IMR-90 (cell line): ENCODE measurements around the gene USP6NL. TPM values are rescaled to one million over a fixed set of nuclear protein-coding genes. Genes with fewer than 3 reads are reported as not detected.

Source experiments
- ATAC-seq: fragments of 200-7000 bp; cut with Tn5 transposase; 2 replicates; pipeline ENCODE4 v1.9.1; 2020; ENCODE audit warnings: low read depth, mild to moderate bottlenecking, moderate library complexity
- BruUV-seq: library from RNA; stranded (reverse); fragments of 400-500 nt; replicated peaks from 2 replicates; lab custom pipeline; 2021; lab: Mats Ljungman, UMichigan
- CTCF ChIA-PET: fragments of 300-600 bp; formaldehyde crosslinking; extraction: SDS; loops from one replicate; lab custom pipeline; 2021; ENCODE audit warnings: antibody characterized with exemption; lab: Yijun Ruan, JAX
- POLR2A ChIA-PET: fragments of 300-600 bp; sonication (Branson Sonifier 250); formaldehyde crosslinking; loops from one replicate; lab custom pipeline; 2022; ENCODE audit warnings: antibody characterized with exemption; ENCODE audit not compliant: unreplicated experiment; lab: Charles Lee
- DNase-seq: peaks from one replicate; pipeline ENCODE4 v3.0.0; 2013
- H2AFZ ChIP-seq: replicated peaks from 2 replicates; pipeline ENCODE3; 2013; ENCODE audit warnings: low read length, mild to moderate bottlenecking; ENCODE audit not compliant: poor library complexity
- H2AK5ac ChIP-seq: 2 replicates; pipeline ENCODE4 v1.6.1; 2013; ENCODE audit warnings: low read depth, low read length, inconsistent platforms
- H2AK9ac ChIP-seq: replicated peaks from 2 replicates; pipeline ENCODE3; 2013; ENCODE audit warnings: mild to moderate bottlenecking, low read depth, low read length, moderate library complexity; ENCODE audit not compliant: poor library complexity
- H2BK120ac ChIP-seq: 2 replicates; pipeline ENCODE4 v1.6.1; 2013; ENCODE audit warnings: low read depth, low read length, inconsistent platforms
- H2BK15ac ChIP-seq: 3 replicates; pipeline ENCODE4 v1.6.1; 2013; ENCODE audit warnings: low read depth, low read length, inconsistent platforms
- H2BK20ac ChIP-seq: 2 replicates; pipeline ENCODE4 v1.6.1; 2013; ENCODE audit warnings: low read depth, mild to moderate bottlenecking, inconsistent platforms, low read length, moderate library complexity
- H2BK5ac ChIP-seq: 2 replicates; pipeline ENCODE4 v1.6.1; 2013; ENCODE audit warnings: mild to moderate bottlenecking, low read depth, low read length, inconsistent platforms; ENCODE audit not compliant: poor library complexity, severe bottlenecking
- H3K14ac ChIP-seq: replicated peaks from 2 replicates; pipeline ENCODE4 v1.6.1; 2013; ENCODE audit warnings: low read depth, low read length, inconsistent platforms
- H3K18ac ChIP-seq: 2 replicates; pipeline ENCODE4 v1.6.1; 2013; ENCODE audit warnings: low read depth, low read length, control low read depth
- H3K23ac ChIP-seq: 2 replicates; pipeline ENCODE4 v1.6.1; 2013; ENCODE audit warnings: low read depth, low read length, inconsistent platforms
- H3K27ac ChIP-seq: 2 replicates; pipeline ENCODE4 v1.5.1; 2013; ENCODE audit warnings: mild to moderate bottlenecking, control low read depth, low read length; ENCODE audit not compliant: insufficient read depth
- H3K27me3 ChIP-seq: 2 replicates; pipeline ENCODE4 v1.6.1; 2013; ENCODE audit warnings: low read length; ENCODE audit not compliant: control insufficient read depth, insufficient read depth
- H3K36me3 ChIP-seq: 2 replicates; pipeline ENCODE4 v1.6.1; 2013; ENCODE audit warnings: low read length, mixed read lengths; ENCODE audit not compliant: control insufficient read depth, insufficient read depth
- H3K4ac ChIP-seq: 2 replicates; pipeline ENCODE4 v1.6.1; 2013; ENCODE audit warnings: low read depth, low read length, inconsistent platforms
- H3K4me1 ChIP-seq: 2 replicates; pipeline ENCODE4 v1.6.1; 2013; ENCODE audit warnings: low read length, mixed read lengths; ENCODE audit not compliant: control insufficient read depth, insufficient read depth
- H3K4me2 ChIP-seq: 2 replicates; pipeline ENCODE4 v1.6.1; 2013; ENCODE audit warnings: low read depth, mild to moderate bottlenecking, control low read depth, low read length, moderate library complexity
- H3K4me3 ChIP-seq: 2 replicates; pipeline ENCODE4 v1.5.1; 2013; ENCODE audit warnings: low read depth, mild to moderate bottlenecking, control low read depth, low read length, moderate library complexity; ENCODE audit not compliant: insufficient read depth
- H3K56ac ChIP-seq: 2 replicates; pipeline ENCODE4 v1.6.1; 2013; ENCODE audit warnings: low read length, inconsistent platforms; ENCODE audit not compliant: insufficient read depth; ENCODE audit errors: extremely low read depth
- H3K79me1 ChIP-seq, 2 experiments: 2 replicates each; pipeline ENCODE4 v1.6.1; 2013; ENCODE audit warnings: low read length in 2 of 2, inconsistent platforms in 1 of 2, low read depth in 1 of 2
- H3K9ac ChIP-seq: 2 replicates; pipeline ENCODE4 v1.6.1; 2013; ENCODE audit warnings: low read depth, low read length, control low read depth
- H3K9me1 ChIP-seq: 2 replicates; pipeline ENCODE4 v1.6.1; 2013; ENCODE audit warnings: low read length, inconsistent platforms; ENCODE audit not compliant: insufficient read depth
- H3K9me3 ChIP-seq: 2 replicates; pipeline ENCODE4 v1.6.1; 2013; ENCODE audit warnings: low read length; ENCODE audit not compliant: control insufficient read depth, insufficient read depth
- H4K20me1 ChIP-seq: 2 replicates; pipeline ENCODE4 v1.6.1; 2013; ENCODE audit warnings: low read length, inconsistent platforms; ENCODE audit not compliant: insufficient read depth
- H4K5ac ChIP-seq: 2 replicates; pipeline ENCODE4 v1.6.1; 2013; ENCODE audit warnings: mild to moderate bottlenecking, low read depth, low read length, control low read depth
- H4K8ac ChIP-seq, 2 experiments: 2 replicates each; pipeline ENCODE4 v1.6.1; 2013; ENCODE audit warnings: low read depth in 2 of 2, low read length in 2 of 2, control low read depth in 1 of 2, inconsistent platforms in 1 of 2
- H4K91ac ChIP-seq: 2 replicates; pipeline ENCODE4 v1.6.1; 2013; ENCODE audit warnings: low read depth, low read length, inconsistent platforms; ENCODE audit not compliant: insufficient read depth
- BHLHE40 ChIP-seq: fragments of 150-350 bp; IDR thresholded peaks from 2 replicates; pipeline ENCODE4 v1.6.1; 2016; ENCODE audit warnings: mild to moderate bottlenecking, low read depth, low read length
- CEBPB ChIP-seq: IDR thresholded peaks from 2 replicates; pipeline ENCODE4 v1.6.1; 2012; ENCODE audit warnings: low read depth, low read length, improper control_type of control experiment
- CHD1 ChIP-seq: IDR thresholded peaks from 2 replicates; pipeline ENCODE4 v1.6.1; 2012; ENCODE audit warnings: low read depth, low read length, improper control_type of control experiment
- FOS ChIP-seq: fragments of 150-350 bp; IDR thresholded peaks from 2 replicates; pipeline ENCODE4 v1.6.1; 2016; ENCODE audit warnings: low read depth, low read length
- MAFK ChIP-seq: IDR thresholded peaks from 2 replicates; pipeline ENCODE4 v1.6.1; 2012; ENCODE audit warnings: low read depth, low read length, improper control_type of control experiment
- MAZ ChIP-seq: IDR thresholded peaks from 2 replicates; pipeline ENCODE4 v1.6.1; 2012; ENCODE audit warnings: low read depth, mild to moderate bottlenecking, low read length, improper control_type of control experiment, moderate library complexity, borderline replicate concordance
- MXI1 ChIP-seq: IDR thresholded peaks from 2 replicates; pipeline ENCODE4 v1.6.1; 2012; ENCODE audit warnings: low read depth, mild to moderate bottlenecking, low read length, moderate library complexity, borderline replicate concordance
- NFE2L2 ChIP-seq: fragments of 150-350 bp; IDR thresholded peaks from 2 replicates; pipeline ENCODE4 v1.6.1; 2016; ENCODE audit warnings: low read depth, mild to moderate bottlenecking, low read length
- POLR2A ChIP-seq: IDR thresholded peaks from 2 replicates; pipeline ENCODE4 v1.6.1; 2012; ENCODE audit warnings: mild to moderate bottlenecking, low read depth, low read length
- RAD21 ChIP-seq: IDR thresholded peaks from 2 replicates; pipeline ENCODE4 v1.6.1; 2012; ENCODE audit warnings: low read length, improper control_type of control experiment
- RFX5 ChIP-seq: IDR thresholded peaks from 2 replicates; pipeline ENCODE4 v1.8.0; 2012; ENCODE audit warnings: low read depth, mild to moderate bottlenecking, low read length, moderate library complexity
- SMC3 ChIP-seq: fragments of 150-350 bp; IDR thresholded peaks from 2 replicates; pipeline ENCODE4 v1.6.1; 2016; ENCODE audit warnings: low read depth, mild to moderate bottlenecking, antibody characterized with exemption, low read length, moderate library complexity
- WGBS, 2 experiments: methylation state at CpG; one replicate each; pipeline versions ENCODE4 v1.1.5 to v1.1.7; 2013; ENCODE audit warnings: missing lambda C conversion rate in 2 of 2; ENCODE audit not compliant: insufficient read length in 1 of 2; ENCODE audit errors: extremely low coverage in 2 of 2; 5-methylcytosine and 5-hydroxymethylcytosine counted together
- dilution Hi-C: fragments of 300-500 bp; cut with HindIII; formaldehyde crosslinking; loops from one replicate; pipeline ENCODE4 v1.14.3; 2018; ENCODE audit warnings: low sequenced_read_pairs; ENCODE audit not compliant: unreplicated experiment
- in situ Hi-C: fragments of 300-500 bp; cut with MboI; formaldehyde crosslinking; loops from 3 replicates; pipeline ENCODE4 v1.14.3; 2019; ENCODE audit warnings: low sequenced_read_pairs, inconsistent platforms, mixed read lengths
- intact Hi-C: fragments of 100-400 bp; cut with micrococcal nuclease; formaldehyde crosslinking; loops from 2 replicates; pipeline ENCODE4 v1.10.0; 2022
- polyA plus RNA-seq, 3 experiments: library from polyadenylated mRNA; depleted of rRNA; stranded (reverse); fragments of >200 nt; gene quantifications; 2 replicates each; pipeline ENCODE4 v1.2.3, GENCODE V29; 2012; ENCODE audit warnings: low replicate concordance in 1 of 3
- total RNA-seq: library from RNA; depleted of rRNA; stranded (reverse); fragments of >200 nt; gene quantifications from 2 replicates; pipeline ENCODE4 v1.2.3, GENCODE V29; 2012
- TF ChIP-seq, protein P1 (sequence below): fragments of 150-350 bp; IDR thresholded peaks from 2 replicates; pipeline ENCODE4 v1.6.1; 2017; ENCODE audit warnings: mild to moderate bottlenecking, antibody characterized with exemption, low read length, low read depth
- TF ChIP-seq, protein P2 (sequence below): conservative IDR thresholded peaks from 2 replicates; pipeline ENCODE4 v1.5.1; 2012; ENCODE audit warnings: mild to moderate bottlenecking, low read depth, low read length, improper control_type of control experiment
- TF ChIP-seq, protein P3 (sequence below): fragments of 150-350 bp; IDR thresholded peaks from 2 replicates; pipeline ENCODE4 v1.6.1; 2016; ENCODE audit warnings: low read depth, mild to moderate bottlenecking, low read length, moderate library complexity, borderline replicate concordance

USP6NL gene
- total and polyA plus RNA-seq, 2 of the 4 experiments (the other 2 are of a cell fraction): 7.8 to 9.1 TPM

DNA sequence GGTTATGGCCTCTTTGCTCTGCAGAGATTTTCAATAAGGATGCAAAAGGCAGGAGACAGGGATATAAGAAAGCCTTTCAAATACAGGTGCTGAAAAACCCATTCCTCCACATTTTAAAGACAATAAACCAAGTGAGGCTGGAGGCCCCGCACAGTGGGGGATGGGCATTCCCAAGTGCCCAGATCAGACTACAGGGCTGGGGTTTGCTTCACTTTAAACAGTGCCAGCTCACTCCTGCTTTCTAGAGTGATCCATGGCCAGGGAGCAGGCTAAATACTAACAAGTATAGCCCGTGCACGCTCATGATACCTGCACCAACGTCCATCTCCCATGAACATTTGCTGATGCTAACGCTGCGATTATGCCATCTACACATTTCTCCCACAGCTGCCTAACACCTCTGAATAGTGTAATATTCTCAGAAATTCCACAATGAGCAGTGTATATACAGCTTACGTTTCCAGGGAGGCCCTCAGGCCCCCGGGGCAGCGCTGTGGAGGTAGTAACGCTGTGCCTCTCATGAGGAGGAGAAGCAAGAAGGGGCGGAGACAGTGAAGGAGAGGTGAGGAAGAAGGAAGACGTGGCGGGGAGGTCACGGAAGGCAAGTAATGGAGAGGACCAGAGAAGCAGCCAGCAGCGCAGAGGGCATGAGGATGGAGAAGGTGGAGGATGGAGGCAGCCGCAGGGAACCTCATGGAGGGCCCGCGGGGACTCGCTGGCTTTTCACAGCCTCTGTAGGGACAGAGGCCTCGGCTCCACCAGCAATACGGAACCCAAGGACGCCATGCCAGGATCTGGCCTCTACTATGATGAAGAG, 141.7 kb downstream of the USP6NL start:
- Histone ChIP-seq H3K9me1 (peaks cover 4% of the 10 kb centered on the region; the same call in 1 of the 2 replicates), H3K9ac (no peak overlapping the region), H3K4me2 (no peak overlapping the region), H2AFZ (no peak overlapping the region), H2BK20ac (no peak overlapping the region), H3K9me3 (no peaks in the 10 kb centered on the region), H2AK5ac (no peak overlapping the region), H4K8ac (no peak overlapping the region), H3K27ac (no peak overlapping the region), H3K56ac (no peak overlapping the region), H3K18ac (no peak overlapping the region), H2BK120ac (no peak overlapping the region), H4K91ac (no peak overlapping the region), H2AK9ac (no peak overlapping the region), H3K4ac (no peak overlapping the region), H3K27me3 (no peaks in the 10 kb centered on the region), H2BK15ac (no peak overlapping the region), H3K36me3 (no peaks in the 10 kb centered on the region), H3K4me3 (no peak overlapping the region), H2BK5ac (no peak overlapping the region), H3K4me1 (peaks cover 3% of the 10 kb centered on the region), H4K20me1 (no peaks in the 10 kb centered on the region), H3K79me1 (peaks cover 0 to 3% of the 10 kb centered on the region in 2 experiments; a peak in 1 of 4 replicates), H3K14ac (no peak overlapping the region), H4K5ac (no peak overlapping the region), H3K23ac (no peak overlapping the region)
- BruUV-seq: no TSS peak
- WGBS, 2 experiments: 94% methylated on average over 11 of the region's 22 CpGs; no CpG with 5 or more reads in 1 of the 2 experiments
- intact Hi-C loops (no loop called here), in situ Hi-C loops (no loop called here), dilution Hi-C loops (no loop called here)
- no peak for DNase-seq
- CTCF ChIA-PET: no interaction called here
- no peak for ATAC-seq
- POLR2A ChIA-PET: no interaction called here
- TF ChIP-seq CEBPB (no peak), NFE2L2 (no peak), MAFK (no peak), CHD1 (no peak), FOS (no peak), RFX5 (no peak), RAD21 (no peak), MAZ (no peak), POLR2A (no peak), BHLHE40 (no peak), SMC3 (no peak), MXI1 (no peak)
- TF ChIP-seq, protein P1, sequence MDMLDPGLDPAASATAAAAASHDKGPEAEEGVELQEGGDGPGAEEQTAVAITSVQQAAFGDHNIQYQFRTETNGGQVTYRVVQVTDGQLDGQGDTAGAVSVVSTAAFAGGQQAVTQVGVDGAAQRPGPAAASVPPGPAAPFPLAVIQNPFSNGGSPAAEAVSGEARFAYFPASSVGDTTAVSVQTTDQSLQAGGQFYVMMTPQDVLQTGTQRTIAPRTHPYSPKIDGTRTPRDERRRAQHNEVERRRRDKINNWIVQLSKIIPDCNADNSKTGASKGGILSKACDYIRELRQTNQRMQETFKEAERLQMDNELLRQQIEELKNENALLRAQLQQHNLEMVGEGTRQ: no peak
- TF ChIP-seq, protein P2, sequence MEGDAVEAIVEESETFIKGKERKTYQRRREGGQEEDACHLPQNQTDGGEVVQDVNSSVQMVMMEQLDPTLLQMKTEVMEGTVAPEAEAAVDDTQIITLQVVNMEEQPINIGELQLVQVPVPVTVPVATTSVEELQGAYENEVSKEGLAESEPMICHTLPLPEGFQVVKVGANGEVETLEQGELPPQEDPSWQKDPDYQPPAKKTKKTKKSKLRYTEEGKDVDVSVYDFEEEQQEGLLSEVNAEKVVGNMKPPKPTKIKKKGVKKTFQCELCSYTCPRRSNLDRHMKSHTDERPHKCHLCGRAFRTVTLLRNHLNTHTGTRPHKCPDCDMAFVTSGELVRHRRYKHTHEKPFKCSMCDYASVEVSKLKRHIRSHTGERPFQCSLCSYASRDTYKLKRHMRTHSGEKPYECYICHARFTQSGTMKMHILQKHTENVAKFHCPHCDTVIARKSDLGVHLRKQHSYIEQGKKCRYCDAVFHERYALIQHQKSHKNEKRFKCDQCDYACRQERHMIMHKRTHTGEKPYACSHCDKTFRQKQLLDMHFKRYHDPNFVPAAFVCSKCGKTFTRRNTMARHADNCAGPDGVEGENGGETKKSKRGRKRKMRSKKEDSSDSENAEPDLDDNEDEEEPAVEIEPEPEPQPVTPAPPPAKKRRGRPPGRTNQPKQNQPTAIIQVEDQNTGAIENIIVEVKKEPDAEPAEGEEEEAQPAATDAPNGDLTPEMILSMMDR: no peak
- TF ChIP-seq, protein P3, sequence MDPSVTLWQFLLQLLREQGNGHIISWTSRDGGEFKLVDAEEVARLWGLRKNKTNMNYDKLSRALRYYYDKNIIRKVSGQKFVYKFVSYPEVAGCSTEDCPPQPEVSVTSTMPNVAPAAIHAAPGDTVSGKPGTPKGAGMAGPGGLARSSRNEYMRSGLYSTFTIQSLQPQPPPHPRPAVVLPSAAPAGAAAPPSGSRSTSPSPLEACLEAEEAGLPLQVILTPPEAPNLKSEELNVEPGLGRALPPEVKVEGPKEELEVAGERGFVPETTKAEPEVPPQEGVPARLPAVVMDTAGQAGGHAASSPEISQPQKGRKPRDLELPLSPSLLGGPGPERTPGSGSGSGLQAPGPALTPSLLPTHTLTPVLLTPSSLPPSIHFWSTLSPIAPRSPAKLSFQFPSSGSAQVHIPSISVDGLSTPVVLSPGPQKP: no peak
